KMS-11 (cell line): ENCODE data around the gene EFNB3.

Experiments
- H2AFZ ChIP-seq: fragments of 200-600 bp; sonication (generic); 2 replicates; pipeline ENCODE4 v1.6.1; 2016; ENCODE audit warnings: antibody characterized with exemption, mixed run types, low read depth
- H3K27ac ChIP-seq: fragments of 200-600 bp; sonication (generic); 2 replicates; pipeline ENCODE4 v1.6.1; 2016; ENCODE audit warnings: mild to moderate bottlenecking, mixed run types
- H3K27me3 ChIP-seq: fragments of 200-600 bp; sonication (generic); 2 replicates; pipeline ENCODE4 v1.6.1; 2017; ENCODE audit warnings: mild to moderate bottlenecking, low read depth, mixed run types, moderate library complexity; ENCODE audit not compliant: insufficient read depth
- H3K36me3 ChIP-seq: fragments of 200-600 bp; sonication (generic); 2 replicates; pipeline ENCODE4 v1.6.1; 2017; ENCODE audit warnings: mild to moderate bottlenecking, mixed run types; ENCODE audit not compliant: insufficient read depth
- H3K4me1 ChIP-seq: fragments of 200-600 bp; sonication (generic); 2 replicates; pipeline ENCODE4 v1.6.1; 2016; ENCODE audit warnings: mild to moderate bottlenecking, low read depth, mixed run types; ENCODE audit not compliant: poor library complexity, severe bottlenecking
- H3K4me2 ChIP-seq: fragments of 200-600 bp; sonication (generic); 2 replicates; pipeline ENCODE4 v1.7.0; 2016; ENCODE audit warnings: mild to moderate bottlenecking, mixed run types
- H3K4me3 ChIP-seq: fragments of 200-600 bp; sonication (generic); IDR thresholded peaks from 2 replicates; pipeline ENCODE4 v1.6.1; 2017; ENCODE audit warnings: low read depth, low read length, mixed read lengths; ENCODE audit not compliant: insufficient read depth
- H3K79me2 ChIP-seq: fragments of 200-600 bp; sonication (generic); 2 replicates; pipeline ENCODE4 v1.6.1; 2016; ENCODE audit warnings: low read depth, mixed run types; ENCODE audit not compliant: insufficient read depth
- H3K9ac ChIP-seq: fragments of 200-600 bp; sonication (generic); 2 replicates; pipeline ENCODE4 v1.6.1; 2016; ENCODE audit warnings: mild to moderate bottlenecking, mixed run types
- H4K20me1 ChIP-seq: fragments of 200-600 bp; sonication (generic); 2 replicates; pipeline ENCODE4 v1.6.1; 2016; ENCODE audit warnings: mild to moderate bottlenecking, mixed run types; ENCODE audit not compliant: insufficient read depth
- TF ChIP-seq, protein P1 (sequence below): fragments of 200-600 bp; sonication (generic); conservative IDR thresholded peaks from 2 replicates; pipeline ENCODE4 v1.6.1; 2017; ENCODE audit warnings: low read depth, mild to moderate bottlenecking, antibody characterized with exemption, low read length, moderate library complexity, mixed read lengths

Gene EFNB3

DNA sequence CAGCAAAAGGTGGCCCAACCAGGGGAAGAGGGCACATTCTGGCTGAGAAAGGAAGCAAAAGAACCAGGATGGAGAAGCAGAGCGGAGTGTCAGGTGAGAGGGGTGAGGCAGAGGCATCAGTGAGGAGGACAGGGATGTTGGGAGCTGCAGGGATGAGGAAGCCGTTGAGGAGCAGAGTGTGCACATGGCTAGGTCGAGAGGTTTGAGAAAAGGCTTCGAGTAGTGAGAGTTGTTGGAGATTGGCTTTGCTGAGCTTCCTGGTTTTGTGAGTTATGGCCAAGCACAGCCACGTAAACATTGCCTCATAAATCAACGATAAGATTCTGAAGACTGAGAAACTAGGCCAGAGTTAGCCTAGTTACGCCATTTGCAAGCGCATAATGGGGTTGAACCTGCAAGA lies 39.4 kb downstream of the EFNB3 start:
- TF ChIP-seq, protein P1, sequence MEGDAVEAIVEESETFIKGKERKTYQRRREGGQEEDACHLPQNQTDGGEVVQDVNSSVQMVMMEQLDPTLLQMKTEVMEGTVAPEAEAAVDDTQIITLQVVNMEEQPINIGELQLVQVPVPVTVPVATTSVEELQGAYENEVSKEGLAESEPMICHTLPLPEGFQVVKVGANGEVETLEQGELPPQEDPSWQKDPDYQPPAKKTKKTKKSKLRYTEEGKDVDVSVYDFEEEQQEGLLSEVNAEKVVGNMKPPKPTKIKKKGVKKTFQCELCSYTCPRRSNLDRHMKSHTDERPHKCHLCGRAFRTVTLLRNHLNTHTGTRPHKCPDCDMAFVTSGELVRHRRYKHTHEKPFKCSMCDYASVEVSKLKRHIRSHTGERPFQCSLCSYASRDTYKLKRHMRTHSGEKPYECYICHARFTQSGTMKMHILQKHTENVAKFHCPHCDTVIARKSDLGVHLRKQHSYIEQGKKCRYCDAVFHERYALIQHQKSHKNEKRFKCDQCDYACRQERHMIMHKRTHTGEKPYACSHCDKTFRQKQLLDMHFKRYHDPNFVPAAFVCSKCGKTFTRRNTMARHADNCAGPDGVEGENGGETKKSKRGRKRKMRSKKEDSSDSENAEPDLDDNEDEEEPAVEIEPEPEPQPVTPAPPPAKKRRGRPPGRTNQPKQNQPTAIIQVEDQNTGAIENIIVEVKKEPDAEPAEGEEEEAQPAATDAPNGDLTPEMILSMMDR: no peak
- H3K27me3 ChIP-seq: no peaks in the 10 kb centered on the region
- H3K4me1 ChIP-seq: no peaks in the 10 kb centered on the region
- H3K9ac ChIP-seq: no peak overlapping the region
- H3K4me2 ChIP-seq: no peak overlapping the region
- no peaks in the 10 kb centered on the region for H3K36me3 ChIP-seq
- no peaks in the 10 kb centered on the region for H3K79me2 ChIP-seq
- H2AFZ ChIP-seq: no peak overlapping the region
- no peak overlapping the region for H3K27ac ChIP-seq
- no peak overlapping the region for H3K4me3 ChIP-seq
- H4K20me1 ChIP-seq: no peaks in the 10 kb centered on the region

DNA sequence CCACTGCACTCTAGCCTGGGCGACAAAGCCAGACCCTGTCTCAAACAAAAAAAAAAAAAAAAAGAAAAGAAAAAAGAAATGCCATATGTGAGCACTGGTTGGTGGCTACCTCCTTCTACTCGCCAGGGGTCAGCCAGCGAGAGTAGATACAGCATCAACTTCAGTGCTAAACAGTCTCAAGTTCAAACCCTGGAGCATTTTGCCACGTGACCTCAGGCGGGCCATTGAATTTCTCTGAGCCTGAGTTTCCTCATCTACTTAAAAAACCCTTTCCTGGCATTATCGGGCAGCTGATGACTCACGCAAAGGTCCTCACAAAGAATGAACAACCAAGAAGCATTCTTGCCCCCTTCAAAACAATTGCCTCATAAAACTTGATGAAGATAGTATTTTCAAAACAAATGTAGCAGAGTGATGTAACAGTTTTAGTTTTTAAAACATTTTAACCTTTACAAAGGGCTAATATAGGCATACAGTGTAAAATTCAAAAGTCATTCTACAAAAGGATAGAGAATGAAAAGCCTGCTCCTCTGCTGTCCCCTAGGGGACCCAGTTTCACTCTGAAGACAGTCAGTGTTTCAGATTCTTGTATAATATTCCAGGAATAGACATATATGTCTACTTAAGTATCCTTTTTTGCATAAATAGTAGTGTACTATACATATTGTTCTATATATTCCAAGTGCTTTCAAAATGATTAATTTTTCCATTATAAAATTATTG lies 40.9 kb downstream of the EFNB3 start:
- no peaks in the 10 kb centered on the region for H3K79me2 ChIP-seq
- TF ChIP-seq, protein P1: no peak
- no peak overlapping the region for H3K4me3 ChIP-seq
- no peak overlapping the region for H3K9ac ChIP-seq
- no peaks in the 10 kb centered on the region for H3K4me1 ChIP-seq
- H2AFZ ChIP-seq: no peak overlapping the region
- no peak overlapping the region for H3K4me2 ChIP-seq
- H3K27me3 ChIP-seq: no peaks in the 10 kb centered on the region
- H3K36me3 ChIP-seq: no peaks in the 10 kb centered on the region
- H4K20me1 ChIP-seq: no peaks in the 10 kb centered on the region
- H3K27ac ChIP-seq: no peak overlapping the region

DNA sequence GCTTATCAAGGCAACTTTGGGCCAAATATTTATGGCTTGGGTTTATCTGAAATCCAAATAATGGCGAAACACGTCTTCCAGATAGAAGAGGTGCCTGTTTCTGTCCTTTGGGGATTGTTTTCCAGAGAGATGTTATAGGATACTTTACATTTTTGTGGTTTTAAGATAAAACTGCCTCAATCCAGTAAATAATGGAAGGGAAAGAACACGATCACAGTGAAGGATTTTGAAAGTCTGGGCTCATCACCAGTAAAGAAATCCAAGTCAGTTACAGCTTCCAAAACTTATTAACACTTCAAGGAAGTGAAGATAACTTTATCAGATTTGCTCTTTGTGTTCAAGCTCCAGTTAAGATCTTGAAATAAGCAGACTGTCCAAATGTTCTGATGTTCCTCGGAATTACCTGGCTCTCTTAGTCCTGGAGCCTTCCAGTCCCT lies 42.7 kb downstream of the EFNB3 start:
- Histone ChIP-seq H3K36me3 (no peaks in the 10 kb centered on the region), H4K20me1 (no peaks in the 10 kb centered on the region), H3K4me3 (no peak overlapping the region), H2AFZ (no peak overlapping the region), H3K4me2 (no peak overlapping the region), H3K27me3 (no peaks in the 10 kb centered on the region), H3K79me2 (no peaks in the 10 kb centered on the region), H3K4me1 (no peaks in the 10 kb centered on the region), H3K27ac (no peak overlapping the region), H3K9ac (no peak overlapping the region)
- TF ChIP-seq, protein P1: no peak

DNA sequence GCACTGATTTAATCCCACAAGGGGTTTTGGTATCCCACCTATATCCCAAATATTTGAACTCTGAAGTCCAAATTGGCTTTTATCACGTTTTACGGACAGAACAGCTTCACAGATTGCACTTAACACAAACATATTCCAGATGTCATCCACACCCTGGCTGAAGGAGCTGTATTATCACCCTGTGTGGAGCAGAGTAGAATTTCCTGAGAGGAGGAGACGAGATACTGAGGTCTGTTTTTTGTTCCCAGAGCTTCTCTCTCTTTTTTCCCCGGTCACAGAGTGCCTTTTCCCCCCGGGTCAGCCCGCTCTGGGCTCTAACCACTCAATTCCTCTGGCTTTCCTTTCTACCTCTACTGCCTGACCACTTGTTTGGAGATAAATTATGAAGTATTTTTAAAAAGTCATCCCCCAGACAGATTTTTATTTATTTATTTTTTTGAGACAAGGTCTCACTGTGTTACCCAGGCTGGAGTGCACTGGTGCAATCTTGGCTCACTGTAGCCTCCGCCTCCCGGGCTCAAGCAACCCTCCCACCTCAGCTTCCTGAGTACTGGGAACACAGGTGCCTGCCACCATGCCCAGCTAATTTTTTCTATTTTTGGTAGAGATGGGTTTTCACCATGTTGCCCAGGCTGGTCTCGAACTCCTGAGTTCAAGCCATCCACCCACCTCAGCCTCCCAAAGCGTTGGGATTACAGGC lies 43.2 kb downstream of the EFNB3 start:
- Histone ChIP-seq H4K20me1 (no peaks in the 10 kb centered on the region), H3K9ac (no peak overlapping the region), H3K79me2 (no peaks in the 10 kb centered on the region), H3K27me3 (no peaks in the 10 kb centered on the region), H3K36me3 (no peaks in the 10 kb centered on the region), H2AFZ (no peak overlapping the region), H3K4me2 (no peak overlapping the region), H3K27ac (no peak overlapping the region), H3K4me3 (no peak overlapping the region), H3K4me1 (no peaks in the 10 kb centered on the region)
- TF ChIP-seq, protein P1: no peak
